Astrocyte (in vitro differentiated cells and primary cell): ENCODE results near the gene ECHS1. TPM values are rescaled to one million over a fixed set of nuclear protein-coding genes. Genes with fewer than 3 reads are reported as not detected.
A peak's percentile ranks its signal among the peaks of the same experiment; 100 is the strongest.

Source experiments
- DNase-seq: peaks from one replicate; pipeline ENCODE4 v3.0.0-alpha.2; 2010; ENCODE audit warnings: low read depth
- FAIRE-seq: peaks from 2 replicates; lab custom pipeline; 2011; peaks lifted over from hg19 to GRCh38; lab: Jason Lieb, UNC
- H2AFZ ChIP-seq: 2 replicates; pipeline ENCODE4 v1.6.0; 2012; ENCODE audit warnings: low read depth, low read length, inconsistent platforms
- H3K27ac ChIP-seq: 2 replicates; pipeline ENCODE4 v1.5.1; 2011; ENCODE audit warnings: low read depth, low read length, inconsistent platforms
- H3K27me3 ChIP-seq: 2 replicates; pipeline ENCODE4 v1.6.0; 2011; ENCODE audit warnings: low read length, inconsistent platforms; ENCODE audit not compliant: insufficient read depth
- H3K36me3 ChIP-seq: 2 replicates; pipeline ENCODE4 v1.5.1; 2011; ENCODE audit warnings: low read length, inconsistent platforms; ENCODE audit not compliant: insufficient read depth
- H3K4me1 ChIP-seq: 2 replicates; pipeline ENCODE4 v1.5.1; 2011; ENCODE audit warnings: low read length, inconsistent platforms; ENCODE audit not compliant: insufficient read depth
- H3K4me2 ChIP-seq: 2 replicates; pipeline ENCODE4 v1.6.0; 2012; ENCODE audit warnings: low read length, inconsistent platforms
- H3K4me3 ChIP-seq: 2 replicates; pipeline ENCODE4 v1.5.1; 2011; ENCODE audit warnings: low read depth, mild to moderate bottlenecking, low read length, inconsistent platforms; ENCODE audit not compliant: insufficient read depth
- H3K79me2 ChIP-seq: 2 replicates; pipeline ENCODE4 v1.6.0; 2012; ENCODE audit warnings: mild to moderate bottlenecking, low read length, inconsistent platforms; ENCODE audit not compliant: insufficient read depth
- H3K9ac ChIP-seq: 2 replicates; pipeline ENCODE4 v1.6.0; 2012; ENCODE audit warnings: mild to moderate bottlenecking, low read length, inconsistent platforms
- H3K9me3 ChIP-seq: 2 replicates; pipeline ENCODE4 v1.5.1; 2012; ENCODE audit warnings: low read depth, mild to moderate bottlenecking, low read length, inconsistent platforms; ENCODE audit not compliant: insufficient read depth
- H4K20me1 ChIP-seq: 2 replicates; pipeline ENCODE4 v1.6.0; 2012; ENCODE audit warnings: low read length, inconsistent platforms; ENCODE audit not compliant: insufficient read depth
- H3K27ac Mint-ChIP-seq: one replicate; pipeline ENCODE4 v1.8.0; 2021; ENCODE audit warnings: mild to moderate bottlenecking, mixed read lengths; ENCODE audit not compliant: unreplicated experiment
- H3K27me3 Mint-ChIP-seq: one replicate; pipeline ENCODE4 v1.8.0; 2021; ENCODE audit warnings: low read depth, mixed read lengths; ENCODE audit not compliant: unreplicated experiment
- H3K36me3 Mint-ChIP-seq: one replicate; pipeline ENCODE4 v1.8.0; 2021; ENCODE audit warnings: low read depth, mixed read lengths; ENCODE audit not compliant: unreplicated experiment
- H3K4me1 Mint-ChIP-seq: one replicate; pipeline ENCODE4 v1.8.0; 2021; ENCODE audit warnings: low read depth, mixed read lengths; ENCODE audit not compliant: unreplicated experiment
- H3K4me3 Mint-ChIP-seq: one replicate; pipeline ENCODE4 v1.8.0; 2021; ENCODE audit warnings: mild to moderate bottlenecking, moderate library complexity, mixed read lengths; ENCODE audit not compliant: unreplicated experiment
- H3K9me3 Mint-ChIP-seq: one replicate; pipeline ENCODE4 v1.8.0; 2021; ENCODE audit warnings: mild to moderate bottlenecking, mixed read lengths; ENCODE audit not compliant: unreplicated experiment
- EZH2 ChIP-seq: IDR thresholded peaks from 2 replicates; pipeline ENCODE4 v1.6.1; 2012; ENCODE audit warnings: mild to moderate bottlenecking, low read length, inconsistent platforms; ENCODE audit not compliant: insufficient read depth
- total RNA-seq: library from RNA; stranded (reverse); gene quantifications from 2 replicates; pipeline ENCODE4 v1.2.1, GENCODE V29; 2021
- TF ChIP-seq, protein P1 (sequence below): IDR thresholded peaks from 2 replicates; pipeline ENCODE4 v1.5.1; 2011; ENCODE audit warnings: low read depth, mild to moderate bottlenecking, inconsistent platforms, low read length, moderate library complexity; ENCODE audit not compliant: insufficient read depth

Gene ECHS1
- total RNA-seq, 1 donor from 2014 or later, result 90.9 TPM

- no peak for DNase-seq
- Histone ChIP-seq H3K36me3 (no peaks in the 10 kb centered on the region), H3K4me2 (no peak overlapping the region), H3K4me1 (peaks cover 24% of the 10 kb centered on the region), H3K4me3 (no peak overlapping the region), H3K27me3 (peaks cover 37% of the 10 kb centered on the region), H3K9me3 (no peaks in the 10 kb centered on the region), H3K27ac (no peak overlapping the region), H4K20me1 (no peaks in the 10 kb centered on the region), H2AFZ (no peak overlapping the region), H3K9ac (no peak overlapping the region), H3K79me2 (no peaks in the 10 kb centered on the region)
- no peak for TF ChIP-seq EZH2
- TF ChIP-seq, protein P1, sequence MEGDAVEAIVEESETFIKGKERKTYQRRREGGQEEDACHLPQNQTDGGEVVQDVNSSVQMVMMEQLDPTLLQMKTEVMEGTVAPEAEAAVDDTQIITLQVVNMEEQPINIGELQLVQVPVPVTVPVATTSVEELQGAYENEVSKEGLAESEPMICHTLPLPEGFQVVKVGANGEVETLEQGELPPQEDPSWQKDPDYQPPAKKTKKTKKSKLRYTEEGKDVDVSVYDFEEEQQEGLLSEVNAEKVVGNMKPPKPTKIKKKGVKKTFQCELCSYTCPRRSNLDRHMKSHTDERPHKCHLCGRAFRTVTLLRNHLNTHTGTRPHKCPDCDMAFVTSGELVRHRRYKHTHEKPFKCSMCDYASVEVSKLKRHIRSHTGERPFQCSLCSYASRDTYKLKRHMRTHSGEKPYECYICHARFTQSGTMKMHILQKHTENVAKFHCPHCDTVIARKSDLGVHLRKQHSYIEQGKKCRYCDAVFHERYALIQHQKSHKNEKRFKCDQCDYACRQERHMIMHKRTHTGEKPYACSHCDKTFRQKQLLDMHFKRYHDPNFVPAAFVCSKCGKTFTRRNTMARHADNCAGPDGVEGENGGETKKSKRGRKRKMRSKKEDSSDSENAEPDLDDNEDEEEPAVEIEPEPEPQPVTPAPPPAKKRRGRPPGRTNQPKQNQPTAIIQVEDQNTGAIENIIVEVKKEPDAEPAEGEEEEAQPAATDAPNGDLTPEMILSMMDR, result no peak
- Mint-ChIP-seq H3K36me3 (peaks cover 2% of the 10 kb centered on the region), H3K27ac (no peak overlapping the region), H3K27me3 (peaks cover 37% of the 10 kb centered on the region), H3K4me3 (no peak overlapping the region), H3K4me1 (no peaks in the 10 kb centered on the region), H3K9me3 (peaks cover 4% of the 10 kb centered on the region)
- FAIRE-seq, result no peak
Observed at GRCh38 chr10:133332936-133333699, 40.0 kb downstream of the ECHS1 start.

DNA sequence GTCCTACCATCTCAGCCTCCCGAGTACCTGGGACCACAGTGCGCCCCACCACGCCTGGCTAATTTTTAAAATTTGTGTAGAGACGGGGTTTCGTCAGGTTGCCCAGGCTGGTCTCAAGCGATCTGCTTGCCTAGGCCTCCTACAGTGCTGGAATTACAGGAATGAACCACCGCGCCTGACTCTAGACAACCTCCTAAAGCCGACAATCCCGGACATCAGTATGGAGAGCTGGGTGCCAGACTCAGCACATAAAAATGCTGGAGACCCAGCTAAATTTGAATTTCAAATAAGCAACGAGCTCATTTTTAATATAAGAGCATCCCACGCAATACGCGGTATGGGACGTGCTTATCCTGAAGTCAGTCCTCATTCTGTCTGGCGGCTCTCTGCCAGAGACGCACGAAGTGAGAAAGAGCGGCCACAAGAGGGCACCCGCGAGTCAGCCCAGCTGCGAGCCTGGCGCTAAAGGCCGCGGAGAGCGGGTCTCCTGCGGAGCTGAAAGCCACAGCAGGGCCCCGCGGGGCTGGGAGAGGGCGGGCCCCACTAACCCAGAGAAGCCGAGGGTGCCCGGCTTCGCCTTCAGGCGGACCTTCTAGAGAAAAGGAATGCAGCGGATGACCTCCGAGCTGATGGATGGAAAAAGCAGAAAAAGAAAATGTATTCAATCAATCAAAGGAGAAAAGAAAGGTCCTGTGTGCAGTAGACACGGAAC is 43.5 kb downstream of the ECHS1 start:
- DNase-seq (peak; percentile 79), FAIRE-seq (no peak)
- peaks cover 4% of the 10 kb centered on the region for H3K9me3 Mint-ChIP-seq
- Histone ChIP-seq H3K4me2 (peak overlapping the region; percentile 80), H3K9ac (peak overlapping the region; percentile 29), H3K4me3 (no peak overlapping the region), H3K9me3 (no peaks in the 10 kb centered on the region), H3K4me1 (peaks cover 30% of the 10 kb centered on the region), H3K36me3 (no peaks in the 10 kb centered on the region), H2AFZ (peak overlapping the region; percentile 44), H3K79me2 (no peaks in the 10 kb centered on the region), H3K27me3 (peaks cover 31% of the 10 kb centered on the region), H4K20me1 (no peaks in the 10 kb centered on the region), H3K27ac (peak overlapping the region; percentile 2)
- H3K27me3 Mint-ChIP-seq, result peaks cover 52% of the 10 kb centered on the region
- no peak overlapping the region for H3K4me3 Mint-ChIP-seq
- TF ChIP-seq, protein P1, result peak; percentile 86
- no peak for TF ChIP-seq EZH2
- peaks cover 2% of the 10 kb centered on the region for H3K36me3 Mint-ChIP-seq
- peak overlapping the region; percentile 48 for H3K27ac Mint-ChIP-seq
- H3K4me1 Mint-ChIP-seq, result peaks cover 7% of the 10 kb centered on the region
